H1 (cell line): ENCODE results near the gene PTPRC. TPM values are rescaled to one million over a fixed set of nuclear protein-coding genes. Genes with fewer than 3 reads are reported as not detected.

Experiments used
- CTCF ChIA-PET: fragments of 300-600 bp; sonication (Branson Sonifier 250); formaldehyde crosslinking; loops from one replicate; lab custom pipeline; 2021; ENCODE audit not compliant: partially characterized antibody; lab: Charles Lee
- POLR2A ChIA-PET: fragments of 300-600 bp; sonication (Branson Sonifier 250); formaldehyde crosslinking; loops from one replicate; lab custom pipeline; 2021; ENCODE audit warnings: inconsistent platforms; ENCODE audit not compliant: partially characterized antibody; lab: Charles Lee
- DNase-seq, 2 experiments: peaks; one replicate each; pipeline versions ENCODE4 v3.0.0 to v3.0.0-alpha.2; 2010 to 2022; ENCODE audit warnings: low spot score in 2 of 2, low read depth in 1 of 2, mixed read lengths in 1 of 2
- FAIRE-seq: peaks from 2 replicates; lab custom pipeline; 2011; peaks lifted over from hg19 to GRCh38; lab: Jason Lieb, UNC
- H2AFZ ChIP-seq: 2 replicates; pipeline ENCODE4 v1.8.1; 2012; ENCODE audit warnings: low read length, inconsistent platforms
- H2AK5ac ChIP-seq: 2 replicates; pipeline ENCODE4 v1.6.1; 2013; ENCODE audit warnings: low read depth, low read length
- H2BK120ac ChIP-seq: replicated peaks from 2 replicates; pipeline ENCODE3; 2013; ENCODE audit warnings: low read depth, low read length, inconsistent platforms
- H2BK12ac ChIP-seq: 2 replicates; pipeline ENCODE4 v1.6.1; 2013; ENCODE audit warnings: low read depth, low read length
- H2BK15ac ChIP-seq: 2 replicates; pipeline ENCODE4 v1.6.1; 2013; ENCODE audit warnings: low read length
- H2BK20ac ChIP-seq: 2 replicates; pipeline ENCODE4 v1.6.1; 2013; ENCODE audit warnings: low read length
- H2BK5ac ChIP-seq: 2 replicates; pipeline ENCODE4 v1.6.1; 2013; ENCODE audit warnings: low read depth, low read length
- H3K14ac ChIP-seq: 2 replicates; pipeline ENCODE4 v1.6.1; 2013; ENCODE audit warnings: inconsistent platforms; ENCODE audit not compliant: insufficient read length
- H3K18ac ChIP-seq: 2 replicates; pipeline ENCODE4 v1.6.1; 2013; ENCODE audit warnings: low read length; ENCODE audit errors: extremely low read depth
- H3K23ac ChIP-seq: 2 replicates; pipeline ENCODE4 v1.6.1; 2013; ENCODE audit warnings: inconsistent platforms; ENCODE audit not compliant: insufficient read length
- H3K23me2 ChIP-seq: 2 replicates; pipeline ENCODE4 v1.6.1; 2013; ENCODE audit warnings: low read depth, low read length
- H3K27ac ChIP-seq: 2 replicates; pipeline ENCODE4 v1.6.1; 2011; ENCODE audit warnings: low read depth, low read length, inconsistent platforms
- H3K27me3 ChIP-seq, 4 experiments: replicated peaks in 1 of 4; 1 replicate in 1 of 4; 2 replicates in 3 of 4; pipeline versions ENCODE4 v1.6.1 to v1.8.1; 2011 to 2013; ENCODE audit warnings: low read length in 3 of 4, mild to moderate bottlenecking in 3 of 4, inconsistent platforms in 2 of 4, mixed read lengths in 2 of 4, moderate library complexity in 1 of 4; ENCODE audit not compliant: control insufficient read depth in 3 of 4, insufficient read depth in 3 of 4; ENCODE audit errors: extremely low read depth in 1 of 4
- H3K36me3 ChIP-seq, 4 experiments: 2 replicates each; pipeline versions ENCODE4 v1.6.1 to v1.8.1; 2011 to 2013; ENCODE audit warnings: mild to moderate bottlenecking in 4 of 4, low read length in 3 of 4, moderate library complexity in 2 of 4, control low read depth in 1 of 4, inconsistent platforms in 1 of 4; ENCODE audit not compliant: insufficient read depth in 4 of 4, control insufficient read depth in 2 of 4
- H3K4ac ChIP-seq: replicated peaks from 2 replicates; pipeline ENCODE3; 2013; ENCODE audit warnings: low read length, low read depth, mixed read lengths, inconsistent platforms; ENCODE audit not compliant: insufficient read length
- H3K4me1 ChIP-seq, 4 experiments: replicated peaks in 1 of 4; 1 replicate in 1 of 4; 2 replicates in 3 of 4; pipeline versions ENCODE4 v1.6.1 to v1.8.1; 2011 to 2013; ENCODE audit warnings: low read length in 3 of 4, inconsistent platforms in 2 of 4, mixed read lengths in 1 of 4; ENCODE audit not compliant: insufficient read depth in 4 of 4, control insufficient read depth in 3 of 4
- H3K4me2 ChIP-seq, 2 experiments: 2 replicates each; pipeline versions ENCODE4 v1.6.1 to v1.8.1; 2011 to 2013; ENCODE audit warnings: low read depth in 2 of 2, low read length in 2 of 2, control low read depth in 1 of 2, inconsistent platforms in 1 of 2, mild to moderate bottlenecking in 1 of 2; ENCODE audit not compliant: insufficient read depth in 1 of 2
- H3K4me3 ChIP-seq, 4 experiments: fragments of 200-600, 300-600 bp in 1 of 4; sonication (generic), shearing (Covaris generic), sonication (Bioruptor Twin) in 1 of 4; 2 replicates each; pipeline versions ENCODE4 v1.5.1 to v1.8.1; 2011 to 2016; ENCODE audit warnings: low read length in 4 of 4, low read depth in 3 of 4, control low read depth in 2 of 4, inconsistent platforms in 2 of 4, mild to moderate bottlenecking in 2 of 4, mixed read lengths in 1 of 4, moderate library complexity in 1 of 4; ENCODE audit not compliant: insufficient read depth in 2 of 4; ENCODE audit errors: extremely low read depth in 1 of 4
- H3K56ac ChIP-seq: replicated peaks from 2 replicates; pipeline ENCODE3; 2013; ENCODE audit warnings: low read depth, mild to moderate bottlenecking, mixed read lengths, low read length, inconsistent platforms; ENCODE audit not compliant: insufficient read length
- H3K79me1 ChIP-seq: 2 replicates; pipeline ENCODE4 v1.6.1; 2013; ENCODE audit warnings: low read depth, low read length, control low read depth
- H3K79me2 ChIP-seq, 2 experiments: 2 replicates each; pipeline versions ENCODE4 v1.6.1 to v1.8.1; 2012 to 2013; ENCODE audit warnings: low read length in 2 of 2, mild to moderate bottlenecking in 2 of 2, inconsistent platforms in 1 of 2; ENCODE audit not compliant: insufficient read depth in 2 of 2, control insufficient read depth in 1 of 2
- H3K9ac ChIP-seq, 4 experiments: replicated peaks in 1 of 4; 1 replicate in 1 of 4; 2 replicates in 3 of 4; pipeline versions ENCODE4 v1.6.1 to v1.8.1; 2011 to 2013; ENCODE audit warnings: low read depth in 3 of 4, low read length in 3 of 4, control low read depth in 2 of 4, mild to moderate bottlenecking in 2 of 4, moderate library complexity in 2 of 4, inconsistent platforms in 1 of 4; ENCODE audit errors: extremely low read depth in 1 of 4
- H3K9me3 ChIP-seq, 2 experiments: 2 replicates each; pipeline versions ENCODE4 v1.6.1 to v1.8.1; 2012 to 2013; ENCODE audit warnings: mild to moderate bottlenecking in 2 of 2, moderate library complexity in 2 of 2, control low read depth in 1 of 2, inconsistent platforms in 1 of 2, low read depth in 1 of 2, low read length in 1 of 2, mixed read lengths in 1 of 2; ENCODE audit not compliant: insufficient read depth in 2 of 2
- H4K20me1 ChIP-seq, 2 experiments: replicated peaks in 1 of 2; 2 replicates each; pipeline versions ENCODE3 to v1.8.1; 2011 to 2013; ENCODE audit warnings: inconsistent platforms in 2 of 2, low read length in 2 of 2, mild to moderate bottlenecking in 1 of 2; ENCODE audit not compliant: insufficient read depth in 2 of 2, control insufficient read depth in 1 of 2
- H4K5ac ChIP-seq: 2 replicates; pipeline ENCODE4 v1.6.1; 2013; ENCODE audit warnings: low read length, low read depth, mixed read lengths, inconsistent platforms; ENCODE audit not compliant: insufficient read length
- H4K8ac ChIP-seq: 2 replicates; pipeline ENCODE4 v1.8.0; 2013; ENCODE audit warnings: mild to moderate bottlenecking, moderate library complexity, low read length, inconsistent platforms; ENCODE audit not compliant: insufficient read depth; ENCODE audit errors: extremely low read depth
- H4K91ac ChIP-seq: replicated peaks from 2 replicates; pipeline ENCODE3; 2013; ENCODE audit warnings: low read length, mixed read lengths, inconsistent platforms; ENCODE audit not compliant: insufficient read length
- CHD2 ChIP-seq: IDR thresholded peaks from 2 replicates; pipeline ENCODE4 v1.6.1; 2012; ENCODE audit warnings: low read length, improper control_type of control experiment
- HDAC2 ChIP-seq, 2 experiments: fragments of 300-600 bp in 1 of 2; sonication (generic) in 1 of 2; IDR thresholded peaks; 2 replicates each; pipeline ENCODE4 v1.6.1; 2011 to 2012; ENCODE audit warnings: low read depth in 2 of 2, low read length in 2 of 2, mild to moderate bottlenecking in 2 of 2, moderate library complexity in 2 of 2, borderline replicate concordance in 1 of 2, inconsistent platforms in 1 of 2
- TAF7 ChIP-seq: optimal IDR thresholded peaks from 2 replicates; pipeline ENCODE3; 2011; ENCODE audit warnings: low read depth, mild to moderate bottlenecking, inconsistent platforms, low read length, moderate library complexity, borderline replicate concordance
- TBP ChIP-seq: IDR thresholded peaks from 2 replicates; pipeline ENCODE4 v1.6.1; 2011; ENCODE audit warnings: low read depth, low read length, improper control_type of control experiment
- WGBS, 2 experiments: shearing (Covaris generic) in 1 of 2; methylation state at CpG; one replicate each; pipeline versions ENCODE4 v1.1.6 to v1.1.7; 2013 to 2015; ENCODE audit warnings: low lambda C conversion rate in 2 of 2, mixed read lengths in 2 of 2, inconsistent platforms in 1 of 2, low coverage in 1 of 2, missing lambda C conversion rate in 1 of 2; ENCODE audit not compliant: insufficient replicate concordance in 2 of 2, insufficient coverage in 1 of 2, insufficient read length in 1 of 2; ENCODE audit errors: extremely low coverage in 1 of 2, missing lambda C conversion rate in 1 of 2; 5-methylcytosine and 5-hydroxymethylcytosine counted together
- polyA plus RNA-seq, 7 experiments: library from polyadenylated mRNA; depleted of rRNA in 3 of 7; stranded (reverse) in 5 of 7; unstranded in 2 of 7; fragments of >200 nt in 5 of 7; fragments of 200-250 nt in 2 of 7; gene quantifications; 1 replicate in 5 of 7; 2 replicates in 1 of 7; 4 replicates in 1 of 7; pipeline versions ENCODE4 v1.2.1 to v1.2.3, GENCODE V29; 2011 to 2013; ENCODE audit warnings: missing spikeins in 2 of 7, mixed read lengths in 2 of 7
- total RNA-seq: library from RNA; stranded (reverse); fragmentation: NEBNext Ultra II Directional; extraction: Animal tissue kit (Norgen Biotek cat#: 25700); gene quantifications from 2 replicates; pipeline ENCODE4 v1.2.1, GENCODE V29; 2021

The PTPRC gene
- total and polyA plus RNA-seq, 2 of the 8 experiments (the other 6 are each of a cell fraction or from before 2014, with no cell fraction given) = 0.05 TPM; not detected in 1

DNA sequence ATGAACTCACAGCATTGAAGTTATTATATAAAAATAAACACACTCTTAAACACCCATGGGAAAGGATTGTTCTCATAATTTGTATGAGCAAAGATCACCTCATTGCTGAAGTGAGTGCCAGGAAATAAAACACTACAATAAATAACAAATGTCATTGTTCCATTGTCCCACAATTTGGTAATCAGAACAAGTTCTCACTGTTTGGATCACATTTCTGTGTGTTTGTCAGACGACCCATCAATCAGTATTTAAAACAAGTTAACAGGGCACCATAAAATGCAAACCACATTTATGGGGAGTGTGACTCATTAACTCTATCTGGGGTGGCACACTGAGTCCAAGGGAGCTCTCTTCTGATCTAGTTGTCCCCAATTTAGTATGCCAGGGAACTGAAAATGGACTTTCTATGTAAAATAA, 124.5 kb downstream of the PTPRC start:
- TF ChIP-seq HDAC2 (IDR thresholded peaks at IDR 0.05; ENCODE audit: borderline replicate concordance in 1 of 2, low read depth in 2 of 2, low read length in 2 of 2) = no peak
- no peak for TF ChIP-seq TAF7
- TF ChIP-seq CHD2 = no peak
- TF ChIP-seq TBP = no peak
- no peaks in the 10 kb centered on the region for H3K9me3 ChIP-seq
- no peaks in the 10 kb centered on the region for H3K23me2 ChIP-seq
- H3K4me3 ChIP-seq = no peak overlapping the region
- H4K91ac ChIP-seq = no peak overlapping the region
- no peak overlapping the region for H3K56ac ChIP-seq
- no peaks in the 10 kb centered on the region for H4K20me1 ChIP-seq
- H3K9ac ChIP-seq = no peak overlapping the region
- H2BK120ac ChIP-seq = no peak overlapping the region
- no peak overlapping the region for H3K27ac ChIP-seq
- no peak overlapping the region for H2AK5ac ChIP-seq
- no peaks in the 10 kb centered on the region for H3K79me2 ChIP-seq
- H4K8ac ChIP-seq = no peak overlapping the region
- no peak overlapping the region for H3K4me2 ChIP-seq
- DNase-seq = no peak
- no peaks in the 10 kb centered on the region for H3K36me3 ChIP-seq
- H3K79me1 ChIP-seq = no peaks in the 10 kb centered on the region
- no peak overlapping the region for H3K18ac ChIP-seq
- H3K14ac ChIP-seq = no peak overlapping the region
- no peak for FAIRE-seq
- H3K4ac ChIP-seq = no peak overlapping the region
- no peaks in the 10 kb centered on the region for H3K27me3 ChIP-seq
- no peak overlapping the region for H2AFZ ChIP-seq
- ChIA-PET CTCF (interaction anchor here (0.6 to 1.5 kb wide), 3 partner anchors 14 to 25 kb away, joined by 3 to 4 read pairs (median 3); no protein-coding TSS in a partner anchor), POLR2A (no interaction called here)
- H2BK12ac ChIP-seq = no peak overlapping the region
- H3K23ac ChIP-seq = no peak overlapping the region
- no peak overlapping the region for H2BK15ac ChIP-seq
- H2BK20ac ChIP-seq = no peak overlapping the region
- no peaks in the 10 kb centered on the region for H3K4me1 ChIP-seq
- WGBS, 2 experiments = 90% methylated on average over 1 of the region's 1 CpG; no CpG with 5 or more reads in 1 of the 2 experiments
- no peak overlapping the region for H4K5ac ChIP-seq
- no peak overlapping the region for H2BK5ac ChIP-seq
